ENCODE results near the gene PUDP.

The PUDP gene

DNA sequence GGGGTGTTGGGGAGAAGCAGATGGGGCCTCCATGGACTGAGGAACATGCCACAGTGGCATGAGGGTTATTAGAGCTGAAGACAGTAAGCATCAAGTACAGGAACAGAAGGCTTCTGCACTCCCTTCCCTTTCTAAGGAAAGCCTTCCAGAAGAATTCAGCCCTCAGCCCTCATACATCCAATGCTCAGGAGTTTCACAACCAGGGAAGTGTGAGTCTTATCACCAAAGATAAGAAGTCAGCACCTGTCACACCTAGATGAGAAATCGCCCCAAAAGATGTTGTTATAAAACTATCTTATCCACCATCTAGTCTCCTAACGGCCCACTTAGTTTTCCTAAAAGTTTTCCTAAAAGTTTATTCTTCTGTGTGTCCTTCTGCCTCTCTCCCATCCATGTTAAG is 78.4 kb downstream of the PUDP start:
- no peak for TF ChIP-seq CTCF (IDR thresholded peaks at IDR 0.05)

DNA sequence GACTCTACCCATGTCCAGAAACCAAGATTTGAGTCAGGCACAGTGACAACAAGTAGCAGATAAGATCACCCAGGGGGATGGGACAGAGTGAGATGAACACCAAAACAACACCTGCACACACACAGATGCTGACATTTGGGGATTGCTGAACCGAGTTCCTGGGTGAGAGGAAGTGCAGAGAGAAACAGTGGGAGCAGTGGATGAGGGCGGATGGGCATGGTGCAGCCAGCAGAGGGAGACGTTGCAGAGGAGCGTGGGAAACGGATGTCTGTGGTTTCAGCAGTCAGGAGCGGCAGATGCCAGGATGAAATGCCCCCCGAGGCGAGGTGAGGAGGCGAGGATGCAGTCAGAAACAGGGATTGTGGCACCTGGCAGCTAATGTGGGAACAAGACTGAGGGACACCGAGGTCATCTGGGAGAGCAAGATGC is 79.0 kb downstream of the PUDP start:
- no peak for TF ChIP-seq CTCF (IDR thresholded peaks at IDR 0.05)

GRCh38 chrX:7067256-7067655 is 80.7 kb downstream of the PUDP start:
- TF ChIP-seq CTCF (IDR thresholded peaks at IDR 0.05): no peak

DNA sequence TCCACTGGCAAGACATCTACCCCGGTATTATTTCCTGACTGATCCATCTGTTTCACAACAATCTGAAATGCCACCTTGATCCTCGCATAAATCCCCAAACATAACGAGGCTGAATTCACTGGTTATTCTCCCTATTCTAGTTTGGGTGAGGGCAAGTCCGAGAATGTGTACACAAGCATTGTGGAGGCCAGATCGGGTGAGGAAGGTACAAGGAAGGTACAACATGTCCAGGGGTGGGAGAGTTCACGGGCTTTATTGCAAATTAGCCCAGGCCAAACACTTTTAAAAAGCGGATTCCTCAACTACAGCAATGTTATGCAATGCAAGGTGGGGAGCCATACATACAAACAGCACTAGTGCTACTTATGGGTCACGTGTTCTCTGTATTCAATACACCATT is 82.5 kb downstream of the PUDP start:
- TF ChIP-seq CTCF (IDR thresholded peaks at IDR 0.05): no peak

DNA sequence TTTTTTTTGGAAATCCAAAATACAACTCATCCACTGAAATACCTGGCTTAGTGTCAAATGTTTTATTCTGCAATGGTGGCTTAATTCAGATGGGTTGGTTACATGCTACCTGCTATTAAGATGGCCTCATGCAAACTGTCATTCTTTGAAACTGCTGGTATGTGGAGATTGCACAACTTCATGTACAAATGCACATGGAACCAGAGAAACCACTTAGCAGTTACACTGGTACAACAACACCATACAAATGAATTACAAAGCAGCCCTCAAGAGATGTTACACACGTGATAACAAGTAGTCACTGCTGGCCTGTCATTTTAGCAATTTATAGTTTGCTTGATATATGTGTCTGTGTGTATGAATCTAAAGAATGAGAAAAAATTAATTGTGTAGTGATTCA is 85.0 kb downstream of the PUDP start:
- TF ChIP-seq CTCF (IDR thresholded peaks at IDR 0.05): no peak

- TF ChIP-seq CTCF (IDR thresholded peaks at IDR 0.05): no peak
These were observed 85.7 kb downstream of the PUDP start for GRCh38 chrX:7062276-7062675.

- no peak for TF ChIP-seq CTCF (IDR thresholded peaks at IDR 0.05)
These were observed 86.5 kb downstream of the PUDP start for GRCh38 chrX:7061429-7061828.

DNA sequence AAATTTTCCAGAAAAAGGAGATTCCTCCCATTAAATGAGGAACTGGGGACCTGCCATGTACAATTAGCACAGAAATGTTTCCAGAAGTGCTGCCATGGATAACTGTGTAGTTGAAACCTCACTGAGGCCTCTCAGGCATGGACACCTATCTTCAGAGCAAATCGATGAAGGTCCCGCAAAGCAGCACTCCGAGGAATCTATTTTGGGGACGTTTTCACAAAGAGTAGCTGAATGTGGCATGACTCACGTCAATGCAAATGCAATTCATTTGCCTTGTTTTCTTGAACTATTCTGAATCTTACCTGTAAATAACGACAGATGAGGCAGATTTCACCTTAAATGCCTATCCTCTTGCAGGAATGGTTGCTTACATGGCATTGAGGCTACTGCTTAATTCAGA is 87.5 kb downstream of the PUDP start:
- TF ChIP-seq CTCF (IDR thresholded peaks at IDR 0.05): no peak
